GM12873 (cell line): Measurements from ENCODE around the gene PYM1.

Experiments
- CTCF ChIP-seq: IDR thresholded peaks from 2 replicates; pipeline ENCODE4 v1.5.1; 2012; ENCODE audit warnings: low read depth, mild to moderate bottlenecking, moderate library complexity, low read length, control low read depth; ENCODE audit not compliant: insufficient read depth; ENCODE audit errors: missing control alignments

PYM1 gene

GRCh38 chr12:55955800-55956508, 28.3 kb upstream of the PYM1 start:
- TF ChIP-seq CTCF = peak; percentile 49

GRCh38 chr12:55955344-55955743, 27.6 kb upstream of the PYM1 start:
- TF ChIP-seq CTCF = no peak

GRCh38 chr12:55946553-55946952, 18.9 kb upstream of the PYM1 start:
- no peak for TF ChIP-seq CTCF

- no peak for TF ChIP-seq CTCF
Measured at GRCh38 chr12:55942577-55943136, 15.0 kb upstream of the PYM1 start.

- no peak for TF ChIP-seq CTCF
Measured at GRCh38 chr12:55942055-55942454, 14.4 kb upstream of the PYM1 start.

- peak; percentile 96 for TF ChIP-seq CTCF
Measured at GRCh38 chr12:55940065-55940732, 12.5 kb upstream of the PYM1 start.

GRCh38 chr12:55938826-55939501, 11.3 kb upstream of the PYM1 start:
- no peak for TF ChIP-seq CTCF
